ENCODE results near the gene SPAAR. TPM values are rescaled to one million over a fixed set of nuclear protein-coding genes. Genes with fewer than 3 reads are reported as not detected.
"Not testable (repeated sequence)": the region's sequence is repeated elsewhere in the genome, so short reads cannot be mapped to it uniquely, and the experiment has no call there.

Gene SPAAR
- total RNA-seq, 2 donors from 2014 or later, result not detected

GRCh38 chr9:35884908-35885307 is 24.4 kb upstream of the SPAAR start:
- not testable (repeated sequence) for ATAC-seq; H3K36me3 Mint-ChIP-seq; H3K9me3 Mint-ChIP-seq; H3K4me1 Mint-ChIP-seq (ENCODE audit: low read depth in 2 of 2); H3K27ac Mint-ChIP-seq; DNase-seq (ENCODE audit: low spot score); H3K4me3 Mint-ChIP-seq
- H3K27me3 Mint-ChIP-seq, result peaks cover 14 to 16% of the 10 kb centered on the region in 2 donors

- Mint-ChIP-seq H3K4me1 (ENCODE audit: low read depth in 2 of 2) (no peaks in the 10 kb centered on the region), H3K27me3 (peaks cover 25 to 31% of the 10 kb centered on the region in 2 donors), H3K36me3 (no peaks in the 10 kb centered on the region), H3K27ac (no peak overlapping the region), H3K9me3 (no peaks in the 10 kb centered on the region), H3K4me3 (no peak overlapping the region)
- DNase-seq (ENCODE audit: low spot score), result no peak
- no peak for ATAC-seq
Measured at GRCh38 chr9:35891646-35892045, 17.6 kb upstream of the SPAAR start.

- no peaks in the 10 kb centered on the region for H3K36me3 Mint-ChIP-seq
- ATAC-seq, result no peak
- H3K4me1 Mint-ChIP-seq (ENCODE audit: low read depth in 2 of 2), result no peaks in the 10 kb centered on the region
Measured at GRCh38 chr9:35892051-35892450, 17.2 kb upstream of the SPAAR start.

DNA sequence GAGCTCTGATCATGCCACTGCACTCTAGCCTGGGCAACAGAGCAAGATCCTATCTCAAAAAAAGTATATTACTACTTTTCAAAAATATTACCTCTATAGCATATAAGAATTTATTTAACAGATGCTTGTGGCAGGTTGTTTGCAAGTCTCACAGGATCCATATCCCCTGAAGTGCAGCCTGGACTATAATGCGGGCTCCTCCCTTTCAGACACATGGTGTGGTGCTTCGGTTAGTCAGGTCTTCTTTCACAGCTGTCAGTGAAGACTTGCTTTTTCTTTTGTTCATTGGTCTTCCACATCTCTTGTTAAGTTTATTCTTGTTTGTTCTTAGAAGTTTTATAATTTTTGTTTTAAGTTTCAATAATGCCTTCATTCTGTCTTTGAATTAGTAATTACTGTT is 12.7 kb upstream of the SPAAR start:
- Mint-ChIP-seq H3K4me3 (no peak overlapping the region), H3K4me1 (ENCODE audit: low read depth in 2 of 2) (no peaks in the 10 kb centered on the region), H3K36me3 (no peaks in the 10 kb centered on the region), H3K27me3 (peaks cover 26 to 32% of the 10 kb centered on the region in 2 donors), H3K27ac (no peak overlapping the region), H3K9me3 (no peaks in the 10 kb centered on the region)
- no peak for DNase-seq (ENCODE audit: low spot score)
- ATAC-seq, result no peak

More at GRCh38 chr9:35892051-35892450, 17.2 kb upstream of the SPAAR start:
- Mint-ChIP-seq H3K27ac (no peak overlapping the region), H3K27me3 (peaks cover 23 to 31% of the 10 kb centered on the region in 2 donors), H3K9me3 (no peaks in the 10 kb centered on the region), H3K4me3 (no peak overlapping the region)
- DNase-seq (ENCODE audit: low spot score), result no peak

GRCh38 chr9:35897376-35898099 is 11.8 kb upstream of the SPAAR start:
- H3K27ac Mint-ChIP-seq; ATAC-seq; H3K4me1 Mint-ChIP-seq (ENCODE audit: low read depth in 2 of 2); H3K9me3 Mint-ChIP-seq; H3K36me3 Mint-ChIP-seq; DNase-seq (ENCODE audit: low spot score); H3K4me3 Mint-ChIP-seq: not testable (repeated sequence)
- H3K27me3 Mint-ChIP-seq, result peaks cover 22 to 24% of the 10 kb centered on the region in 2 donors

GRCh38 chr9:35898337-35898736 is 11.0 kb upstream of the SPAAR start:
- no peak overlapping the region for H3K27ac Mint-ChIP-seq

GRCh38 chr9:35899021-35899420 is 10.3 kb upstream of the SPAAR start:
- Mint-ChIP-seq H3K9me3 (no peaks in the 10 kb centered on the region), H3K4me3 (no peak overlapping the region), H3K36me3 (no peaks in the 10 kb centered on the region), H3K4me1 (ENCODE audit: low read depth in 2 of 2) (no peaks in the 10 kb centered on the region), H3K27ac (no peak overlapping the region), H3K27me3 (peaks cover 15 to 24% of the 10 kb centered on the region in 2 donors)
- DNase-seq (ENCODE audit: low spot score) (no peak), ATAC-seq (no peak)

More at GRCh38 chr9:35898337-35898736, 11.0 kb upstream of the SPAAR start:
- no peaks in the 10 kb centered on the region for H3K9me3 Mint-ChIP-seq
- no peak overlapping the region for H3K4me3 Mint-ChIP-seq
- no peaks in the 10 kb centered on the region for H3K4me1 Mint-ChIP-seq (ENCODE audit: low read depth in 2 of 2)
- peaks cover 21 to 24% of the 10 kb centered on the region in 2 donors for H3K27me3 Mint-ChIP-seq
- no peaks in the 10 kb centered on the region for H3K36me3 Mint-ChIP-seq
- no peak for ATAC-seq
- DNase-seq (ENCODE audit: low spot score), result no peak

GRCh38 chr9:35903049-35903448 is 6.2 kb upstream of the SPAAR start:
- no peaks in the 10 kb centered on the region for H3K4me1 Mint-ChIP-seq (ENCODE audit: low read depth in 2 of 2)
- DNase-seq (ENCODE audit: low spot score) (no peak), ATAC-seq (no peak)
- H3K4me3 Mint-ChIP-seq, result no peak overlapping the region
- H3K9me3 Mint-ChIP-seq, result no peaks in the 10 kb centered on the region
- H3K27me3 Mint-ChIP-seq, result peaks cover 12 to 14% of the 10 kb centered on the region in 2 donors
- H3K27ac Mint-ChIP-seq, result no peak overlapping the region
- no peaks in the 10 kb centered on the region for H3K36me3 Mint-ChIP-seq

GRCh38 chr9:35904338-35904737 is 5.0 kb upstream of the SPAAR start:
- ATAC-seq (no peak), DNase-seq (ENCODE audit: low spot score) (no peak)
- no peaks in the 10 kb centered on the region for H3K4me1 Mint-ChIP-seq (ENCODE audit: low read depth in 2 of 2)
- no peak overlapping the region for H3K27ac Mint-ChIP-seq
- no peaks in the 10 kb centered on the region for H3K9me3 Mint-ChIP-seq
- H3K4me3 Mint-ChIP-seq, result no peak overlapping the region
- H3K36me3 Mint-ChIP-seq, result no peaks in the 10 kb centered on the region
- H3K27me3 Mint-ChIP-seq, result peaks cover 9% of the 10 kb centered on the region in 2 donors

DNA sequence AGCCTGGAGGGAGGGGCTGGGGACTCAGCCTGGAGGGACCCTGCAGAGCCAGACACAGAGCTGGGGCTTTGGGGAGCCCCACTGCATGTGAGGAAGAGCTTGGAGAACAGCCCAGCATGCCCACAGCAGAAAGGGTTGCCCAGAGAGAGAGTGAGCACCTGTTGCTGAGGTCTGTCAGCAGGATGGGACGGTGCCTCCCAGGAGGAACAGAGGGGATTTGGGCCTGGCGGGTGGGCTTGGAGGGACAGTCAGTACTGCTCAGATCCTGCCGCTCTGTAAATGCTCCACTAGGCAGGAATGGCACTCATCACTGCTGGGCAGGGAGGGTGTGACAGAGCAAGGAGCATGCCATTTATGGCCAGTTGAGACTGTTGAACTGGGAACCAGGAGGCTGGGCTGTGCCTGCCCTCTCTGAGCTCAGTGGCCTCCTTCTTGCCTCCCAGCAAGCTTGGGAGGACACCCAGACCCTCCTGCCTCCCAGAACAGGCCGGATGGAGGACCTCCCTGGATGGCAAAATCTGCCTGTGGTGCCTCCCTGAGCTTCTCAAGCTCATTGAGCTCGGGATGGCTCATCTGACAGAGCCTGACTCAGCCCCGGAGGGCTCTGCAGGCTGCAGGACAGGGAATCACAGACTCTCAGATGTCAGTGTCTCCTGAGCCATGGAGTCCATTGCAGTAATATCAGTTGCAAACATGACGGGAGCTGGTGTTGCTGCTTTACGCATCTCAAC is 4.1 kb upstream of the SPAAR start:
- Mint-ChIP-seq H3K27ac (no peak overlapping the region), H3K4me3 (no peak overlapping the region), H3K36me3 (no peaks in the 10 kb centered on the region), H3K4me1 (ENCODE audit: low read depth in 2 of 2) (no peaks in the 10 kb centered on the region), H3K9me3 (no peaks in the 10 kb centered on the region), H3K27me3 (peaks cover 8 to 9% of the 10 kb centered on the region in 2 donors)
- DNase-seq (ENCODE audit: low spot score) (no peak), ATAC-seq (peak; percentile 26 to 40)

DNA sequence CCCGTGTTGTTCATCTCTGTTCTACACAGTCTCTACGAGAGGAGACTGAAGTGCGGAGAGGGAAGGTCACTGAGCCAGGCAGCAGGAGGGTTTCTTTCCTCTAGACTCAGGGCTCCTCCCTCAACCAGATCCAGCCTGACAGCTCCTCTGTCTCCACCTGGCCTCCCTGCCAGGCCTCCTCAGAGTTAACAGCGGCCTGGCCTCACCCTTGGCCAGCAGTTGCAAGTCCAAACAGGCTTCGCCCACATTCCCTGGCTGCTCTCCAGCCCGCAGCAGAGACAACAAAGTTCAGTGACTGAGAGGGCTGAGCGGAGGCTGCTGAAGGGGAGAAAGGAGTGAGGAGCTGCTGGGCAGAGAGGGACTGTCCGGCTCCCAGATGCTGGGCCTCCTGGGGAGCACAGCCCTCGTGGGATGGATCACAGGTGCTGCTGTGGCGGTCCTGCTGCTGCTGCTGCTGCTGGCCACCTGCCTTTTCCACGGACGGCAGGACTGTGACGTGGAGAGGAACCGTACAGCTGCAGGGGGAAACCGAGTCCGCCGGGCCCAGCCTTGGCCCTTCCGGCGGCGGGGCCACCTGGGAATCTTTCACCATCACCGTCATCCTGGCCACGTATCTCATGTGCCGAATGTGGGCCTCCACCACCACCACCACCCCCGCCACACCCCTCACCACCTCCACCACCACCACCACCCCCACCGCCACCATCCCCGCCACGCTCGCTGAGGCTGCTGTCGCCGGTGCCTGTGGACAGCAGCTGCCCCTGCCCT is 3.2 kb upstream of the SPAAR start, which contains the start of gene HRCT1:
TSS of gene HRCT1 (plus strand) at position 291 of the 768 bp plus-strand sequence. CDS start at position 377, 86 bp downstream.
- no peak for ATAC-seq
- no peaks in the 10 kb centered on the region for H3K36me3 Mint-ChIP-seq
- peaks cover 4 to 5% of the 10 kb centered on the region in 2 donors for H3K4me1 Mint-ChIP-seq (ENCODE audit: low read depth in 2 of 2)
- no peak within 1 kb of the TSS for H3K27ac Mint-ChIP-seq
- no peak within 1 kb of the TSS for H3K4me3 Mint-ChIP-seq
- no peaks in the 10 kb centered on the region for H3K9me3 Mint-ChIP-seq
- DNase-seq (ENCODE audit: low spot score), result no peak
- H3K27me3 Mint-ChIP-seq, result peaks cover 2 to 6% of the 10 kb centered on the region in 2 donors

DNA sequence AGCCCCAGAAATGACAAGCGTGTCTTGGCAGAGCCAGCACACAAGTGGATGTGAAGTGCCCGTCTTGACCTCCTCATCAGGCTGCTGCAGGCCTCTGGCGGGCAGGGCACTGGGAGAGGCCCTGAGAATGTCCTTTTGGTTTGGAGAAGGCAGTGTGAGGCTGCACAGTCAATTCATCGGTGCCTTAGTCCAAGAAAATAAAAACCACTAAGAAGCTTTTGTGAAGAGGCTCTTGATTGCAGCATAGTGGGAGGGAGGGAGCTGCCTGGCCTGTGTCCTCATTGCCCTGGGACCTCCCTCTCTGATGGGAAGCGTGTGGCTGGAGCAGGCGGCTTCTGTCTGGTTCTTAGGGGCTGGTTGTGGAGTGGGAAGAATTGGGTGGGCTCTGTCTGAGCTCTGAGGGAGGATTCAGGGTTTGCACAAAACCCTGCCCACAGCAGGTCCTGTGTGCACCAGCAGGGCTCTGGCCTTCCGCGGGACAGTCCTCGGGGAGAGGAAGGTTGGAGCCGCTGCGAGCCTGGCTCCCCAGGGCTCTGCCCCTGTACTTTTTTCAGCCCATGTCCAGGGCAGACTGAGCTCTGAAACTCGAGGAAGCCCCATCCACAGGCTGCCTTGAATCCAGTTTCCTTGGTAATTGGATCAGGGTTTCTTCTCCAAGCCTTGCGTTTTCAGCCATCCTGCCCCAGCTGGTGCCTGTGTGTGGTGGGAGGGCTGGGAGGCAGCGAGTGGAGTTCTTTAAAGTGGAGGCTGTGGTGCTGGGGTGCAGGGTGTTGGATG is 2.2 kb upstream of the SPAAR start:
- no peak for DNase-seq (ENCODE audit: low spot score)
- Mint-ChIP-seq H3K27me3 (peaks cover 0 to 5% of the 10 kb centered on the region in 2 donors), H3K4me1 (ENCODE audit: low read depth in 2 of 2) (peaks cover 4 to 7% of the 10 kb centered on the region in 2 donors), H3K36me3 (no peaks in the 10 kb centered on the region), H3K27ac (no peak overlapping the region), H3K9me3 (no peaks in the 10 kb centered on the region), H3K4me3 (no peak overlapping the region)
- no peak for ATAC-seq
